B cell (primary cell): ENCODE results near the gene NRG2. TPM values are rescaled to one million over a fixed set of nuclear protein-coding genes. Genes with fewer than 3 reads are reported as not detected.

ENCODE experiments used
- ATAC-seq: fragments of 200-7000 bp; cut with Tn5 transposase; one replicate; pipeline ENCODE4 v1.10.0; 2021; ENCODE audit warnings: low read depth, mild to moderate bottlenecking, moderate number of reproducible peaks, moderate library complexity
- CTCF ChIA-PET: fragments of 350-600 bp; sonication (Branson Sonifier 250); formaldehyde crosslinking; loops from one replicate; lab custom pipeline; 2021; ENCODE audit warnings: antibody characterized with exemption, inconsistent platforms; lab: Charles Lee
- POLR2A ChIA-PET: fragments of 350-600 bp; sonication (Branson Sonifier 250); formaldehyde crosslinking; loops from one replicate; lab custom pipeline; 2021; ENCODE audit warnings: antibody characterized with exemption; lab: Charles Lee
- DNase-seq: peaks from one replicate; pipeline ENCODE4 v3.0.0; 2013
- H2AFZ ChIP-seq: 2 replicates; pipeline ENCODE4 v1.6.1; 2012; ENCODE audit warnings: mild to moderate bottlenecking, low read depth, low read length; ENCODE audit not compliant: insufficient read depth, poor library complexity, severe bottlenecking
- H3K27ac ChIP-seq, 2 donors: 1 replicate in 1 of 2; 2 replicates in 1 of 2; pipeline ENCODE4 v1.5.1; 2012 to 2013; ENCODE audit warnings: low read length in 2 of 2, mild to moderate bottlenecking in 2 of 2, moderate library complexity in 1 of 2
- H3K27me3 ChIP-seq, 4 experiments: fragments of 200-600 bp in 1 of 4; sonication (generic) in 1 of 4; replicated peaks in 1 of 4; 1 replicate in 2 of 4; 2 replicates in 2 of 4; pipeline versions ENCODE4 v1.6.1 to v1.7.0; 2013 to 2016; ENCODE audit warnings: low read length in 3 of 4, mild to moderate bottlenecking in 2 of 4, mixed read lengths in 1 of 4, moderate library complexity in 1 of 4; ENCODE audit not compliant: insufficient read depth in 4 of 4, control insufficient read depth in 3 of 4; ENCODE audit errors: control extremely low read depth in 1 of 4
- H3K36me3 ChIP-seq, 2 experiments: replicated peaks in 1 of 2; 1 replicate in 1 of 2; 2 replicates in 1 of 2; pipeline versions ENCODE4 v1.6.1 to v1.7.1; 2013; ENCODE audit warnings: low read length in 1 of 2; ENCODE audit not compliant: insufficient read depth in 2 of 2, control insufficient read depth in 1 of 2; ENCODE audit errors: control extremely low read depth in 1 of 2, extremely low read depth in 1 of 2
- H3K4me1 ChIP-seq, 2 donors: fragments of 200-600 bp in 1 of 2; sonication (generic) in 1 of 2; 1 replicate in 1 of 2; 2 replicates in 1 of 2; pipeline versions ENCODE4 v1.5.1 to v1.6.1; 2013 to 2017; ENCODE audit warnings: low read length in 2 of 2; ENCODE audit not compliant: control insufficient read depth in 2 of 2, insufficient read depth in 2 of 2
- H3K4me2 ChIP-seq: replicated peaks from 2 replicates; pipeline ENCODE3; 2012; ENCODE audit warnings: mild to moderate bottlenecking, low read depth, low read length; ENCODE audit not compliant: poor library complexity, severe bottlenecking
- H3K4me3 ChIP-seq, 5 experiments: fragments of 200-600 bp in 1 of 5; sonication (generic) in 1 of 5; 1 replicate in 3 of 5; 2 replicates in 2 of 5; pipeline versions ENCODE4 v1.5.1 to v1.7.0; 2011 to 2016; ENCODE audit warnings: low read length in 4 of 5, mild to moderate bottlenecking in 4 of 5, low read depth in 2 of 5, control low read depth in 1 of 5, moderate library complexity in 1 of 5; ENCODE audit not compliant: insufficient read depth in 1 of 5; ENCODE audit errors: control extremely low read depth in 1 of 5, extremely low read depth in 1 of 5
- H3K79me2 ChIP-seq: fragments of 200-600 bp; sonication (generic); one replicate; pipeline ENCODE4 v1.6.0; 2016; ENCODE audit warnings: low read length; ENCODE audit not compliant: control insufficient read depth, insufficient read depth
- H3K9ac ChIP-seq: fragments of 200-600 bp; sonication (generic); 2 replicates; pipeline ENCODE4 v1.6.1; 2017; ENCODE audit warnings: mild to moderate bottlenecking, low read length, moderate library complexity
- H3K9me3 ChIP-seq, 3 donors: one replicate each; pipeline versions ENCODE4 v1.6.1 to v1.7.1; 2013; ENCODE audit warnings: low read length in 2 of 3; ENCODE audit not compliant: control insufficient read depth in 2 of 3, insufficient read depth in 1 of 3; ENCODE audit errors: control extremely low read depth in 1 of 3
- H4K20me1 ChIP-seq: 2 replicates; pipeline ENCODE4 v1.6.0; 2012; ENCODE audit warnings: mild to moderate bottlenecking, low read length; ENCODE audit not compliant: insufficient read depth, control insufficient read depth, poor library complexity, severe bottlenecking
- H3K27ac Mint-ChIP-seq: one replicate; pipeline ENCODE4 v1.8.0; 2021; ENCODE audit warnings: mixed read lengths
- H3K27me3 Mint-ChIP-seq: one replicate; pipeline ENCODE4 v1.8.0; 2021; ENCODE audit warnings: mixed read lengths
- H3K4me1 Mint-ChIP-seq: one replicate; pipeline ENCODE4 v1.8.0; 2021; ENCODE audit warnings: mixed read lengths
- H3K4me3 Mint-ChIP-seq: one replicate; pipeline ENCODE4 v1.8.0; 2021; ENCODE audit warnings: mixed read lengths
- H3K9me3 Mint-ChIP-seq: one replicate; pipeline ENCODE4 v1.8.0; 2022; ENCODE audit warnings: mixed read lengths; ENCODE audit not compliant: insufficient read depth
- CTCF ChIP-seq: fragments of 200-600 bp; IDR thresholded peaks from one replicate; pipeline ENCODE4 v1.8.0; 2022; ENCODE audit warnings: antibody characterized with exemption, mild to moderate bottlenecking
- EZH2 ChIP-seq: IDR thresholded peaks from 2 replicates; pipeline ENCODE4 v1.6.1; 2012; ENCODE audit warnings: borderline replicate concordance, low read depth, mild to moderate bottlenecking, moderate library complexity, low read length; ENCODE audit not compliant: insufficient read depth, poor library complexity, severe bottlenecking
- WGBS: methylation state at CpG from one replicate; pipeline ENCODE4 v1.1.5; 2013; ENCODE audit warnings: missing lambda C conversion rate; ENCODE audit not compliant: insufficient coverage; 5-methylcytosine and 5-hydroxymethylcytosine counted together
- intact Hi-C: fragments of 100-400 bp; cut with micrococcal nuclease; formaldehyde crosslinking; loops from one replicate; pipeline ENCODE4 v1.10.0; 2022
- polyA plus RNA-seq: library from polyadenylated mRNA; depleted of rRNA; stranded (reverse); fragments of >200 nt; gene quantifications from 2 replicates; pipeline ENCODE4 v1.2.3, GENCODE V29; 2012
- total RNA-seq, 2 donors: library from RNA; stranded (reverse); fragments of 120-200 nt in 1 of 2; gene quantifications; 1 replicate in 1 of 2; 2 replicates in 1 of 2; pipeline versions ENCODE4 v1.2.3 to v1.2.4, GENCODE V29; 2013 to 2022

NRG2 gene
- total and polyA plus RNA-seq, 2 donors (not counting 1 experiment from before 2014, with no cell fraction given), result 0.13 to 0.15 TPM

- H3K9me3 Mint-ChIP-seq, result no peaks in the 10 kb centered on the region
- peaks cover 53% of the 10 kb centered on the region for H3K27me3 Mint-ChIP-seq
- 93% methylated on average over 10 of the region's 13 CpGs for WGBS
- H3K27me3 ChIP-seq, result peaks cover 0 to 10% (median 3%) of the 10 kb centered on the region in 4 experiments
- peaks cover 0 to under 1% of the 10 kb centered on the region in 2 donors for H3K4me1 ChIP-seq
- no peak overlapping the region for H3K27ac ChIP-seq
- intact Hi-C loops, result no loop called here
- H3K4me3 ChIP-seq, result no peak overlapping the region
- H3K36me3 ChIP-seq, result no peaks in the 10 kb centered on the region
- H3K9me3 ChIP-seq, result peaks cover 0 to 3% (median 0%) of the 10 kb centered on the region in 3 donors
- no peaks in the 10 kb centered on the region for H3K79me2 ChIP-seq
- no peak overlapping the region for H2AFZ ChIP-seq
- no peaks in the 10 kb centered on the region for H4K20me1 ChIP-seq
- H3K27ac Mint-ChIP-seq, result no peak overlapping the region
- DNase-seq, result no peak
- no peak overlapping the region for H3K4me3 Mint-ChIP-seq
- H3K4me2 ChIP-seq, result no peak overlapping the region
- TF ChIP-seq CTCF (no peak), EZH2 (no peak)
- POLR2A ChIA-PET, result no interaction called here
- CTCF ChIA-PET, result no interaction called here
- H3K4me1 Mint-ChIP-seq, result peaks cover 4% of the 10 kb centered on the region
- no peak for ATAC-seq
- H3K9ac ChIP-seq, result no peak overlapping the region
Observed at GRCh38 chr5:139952574-139952973, 90.5 kb downstream of the NRG2 start.

GRCh38 chr5:139951983-139952382 lies 91.1 kb downstream of the NRG2 start:
- peaks cover 0 to 3% (median 0%) of the 10 kb centered on the region in 3 donors for H3K9me3 ChIP-seq
- WGBS, result no CpG with 5 or more reads among the region's 1 CpG
- no peak overlapping the region for H2AFZ ChIP-seq
- peaks cover 0 to 8% (median 3%) of the 10 kb centered on the region in 4 experiments for H3K27me3 ChIP-seq
- H3K79me2 ChIP-seq, result no peaks in the 10 kb centered on the region
- no peak overlapping the region for H3K4me3 ChIP-seq
- intact Hi-C loops, result no loop called here
- no peak overlapping the region for H3K9ac ChIP-seq
- no peak overlapping the region for H3K27ac Mint-ChIP-seq
- no peaks in the 10 kb centered on the region for H4K20me1 ChIP-seq
- TF ChIP-seq CTCF (no peak), EZH2 (no peak)
- peaks cover 7% of the 10 kb centered on the region for H3K4me1 Mint-ChIP-seq
- ChIA-PET CTCF (no interaction called here), POLR2A (no interaction called here)
- ATAC-seq, result no peak
- no peak overlapping the region for H3K4me2 ChIP-seq
- H3K27me3 Mint-ChIP-seq, result peaks cover 53% of the 10 kb centered on the region
- no peak for DNase-seq
- no peak overlapping the region for H3K4me3 Mint-ChIP-seq
- no peaks in the 10 kb centered on the region for H3K36me3 ChIP-seq
- no peaks in the 10 kb centered on the region for H3K9me3 Mint-ChIP-seq
- no peak overlapping the region for H3K27ac ChIP-seq
- peaks cover under 1 to 4% of the 10 kb centered on the region in 2 donors for H3K4me1 ChIP-seq
